Activated T-helper 17 cell treated with anti-CD3 and anti-CD28 coated beads, Interleukin-2, amount 50 U/mL, for 72 hours (primary cell): ENCODE measurements around the gene DUSP8. TPM values are rescaled to one million over a fixed set of nuclear protein-coding genes. Genes with fewer than 3 reads are reported as not detected.
A peak's percentile ranks its signal among the peaks of the same experiment; 100 is the strongest.

Experiments
- ATAC-seq: fragments of 150-1000 bp; cut with Tn5 transposase; replicated peaks from 2 replicates; pipeline ENCODE4 v1.10.0; 2021; ENCODE audit warnings: mild to moderate bottlenecking, moderate library complexity
- H3K27ac Mint-ChIP-seq: one replicate; pipeline ENCODE4 v1.8.0; 2022; ENCODE audit warnings: mixed read lengths
- H3K27me3 Mint-ChIP-seq: one replicate; pipeline ENCODE4 v1.8.0; 2022; ENCODE audit warnings: mixed read lengths
- H3K36me3 Mint-ChIP-seq: one replicate; pipeline ENCODE4 v1.8.0; 2022; ENCODE audit warnings: low read depth, mild to moderate bottlenecking, mixed read lengths
- H3K4me1 Mint-ChIP-seq: one replicate; pipeline ENCODE4 v1.8.0; 2022; ENCODE audit warnings: mixed read lengths
- H3K4me3 Mint-ChIP-seq: one replicate; pipeline ENCODE4 v1.8.0; 2022; ENCODE audit warnings: mild to moderate bottlenecking, mixed read lengths
- H3K9me3 Mint-ChIP-seq: one replicate; pipeline ENCODE4 v1.8.0; 2022; ENCODE audit warnings: mixed read lengths
- total RNA-seq, 2 donors: library from RNA; stranded (reverse); gene quantifications; one replicate each; pipeline ENCODE4 v1.2.3, GENCODE V29; 2022

Gene DUSP8
- total RNA-seq, 2 donors from 2014 or later: 0.80 to 1.7 TPM

- H3K4me3 Mint-ChIP-seq: no peak overlapping the region
- peaks cover 3% of the 10 kb centered on the region for H3K27me3 Mint-ChIP-seq
- H3K36me3 Mint-ChIP-seq: no peaks in the 10 kb centered on the region
- no peaks in the 10 kb centered on the region for H3K9me3 Mint-ChIP-seq
- no peak overlapping the region for H3K27ac Mint-ChIP-seq
- ATAC-seq: no peak
- no peaks in the 10 kb centered on the region for H3K4me1 Mint-ChIP-seq
Measured at GRCh38 chr11:1557051-1557884, 14.8 kb downstream of the DUSP8 start.

GRCh38 chr11:1556278-1556902 is 15.7 kb downstream of the DUSP8 start:
- no peaks in the 10 kb centered on the region for H3K9me3 Mint-ChIP-seq

GRCh38 chr11:1555713-1556153 is 16.3 kb downstream of the DUSP8 start:
- Mint-ChIP-seq H3K27ac (no peak overlapping the region), H3K27me3 (peaks cover 3% of the 10 kb centered on the region), H3K9me3 (no peaks in the 10 kb centered on the region), H3K4me1 (no peaks in the 10 kb centered on the region), H3K4me3 (no peak overlapping the region), H3K36me3 (no peaks in the 10 kb centered on the region)
- no peak for ATAC-seq

More at GRCh38 chr11:1556278-1556902, 15.7 kb downstream of the DUSP8 start:
- Mint-ChIP-seq H3K4me3 (no peak overlapping the region), H3K4me1 (no peaks in the 10 kb centered on the region), H3K27ac (no peak overlapping the region), H3K27me3 (peaks cover 3% of the 10 kb centered on the region), H3K36me3 (no peaks in the 10 kb centered on the region)
- ATAC-seq: no peak

GRCh38 chr11:1554981-1555712 is 16.9 kb downstream of the DUSP8 start:
- Mint-ChIP-seq H3K4me1 (no peaks in the 10 kb centered on the region), H3K27me3 (peaks cover 3% of the 10 kb centered on the region), H3K36me3 (no peaks in the 10 kb centered on the region), H3K4me3 (no peak overlapping the region), H3K9me3 (no peaks in the 10 kb centered on the region), H3K27ac (no peak overlapping the region)
- no peak for ATAC-seq

GRCh38 chr11:1553808-1554594 is 18.1 kb downstream of the DUSP8 start:
- Mint-ChIP-seq H3K9me3 (no peaks in the 10 kb centered on the region), H3K4me3 (no peak overlapping the region), H3K36me3 (no peaks in the 10 kb centered on the region), H3K27me3 (peaks cover 8% of the 10 kb centered on the region), H3K4me1 (no peaks in the 10 kb centered on the region), H3K27ac (no peak overlapping the region)
- no peak for ATAC-seq

GRCh38 chr11:1549338-1550330 is 22.4 kb downstream of the DUSP8 start:
- peaks cover 17% of the 10 kb centered on the region for H3K27me3 Mint-ChIP-seq
- no peak overlapping the region for H3K4me3 Mint-ChIP-seq
- H3K4me1 Mint-ChIP-seq: no peaks in the 10 kb centered on the region
- ATAC-seq: no peak
- no peak overlapping the region for H3K27ac Mint-ChIP-seq
- no peaks in the 10 kb centered on the region for H3K9me3 Mint-ChIP-seq
- no peaks in the 10 kb centered on the region for H3K36me3 Mint-ChIP-seq

GRCh38 chr11:1548221-1549070 is 23.6 kb downstream of the DUSP8 start:
- H3K9me3 Mint-ChIP-seq: no peaks in the 10 kb centered on the region
- no peak overlapping the region for H3K4me3 Mint-ChIP-seq
- H3K4me1 Mint-ChIP-seq: no peaks in the 10 kb centered on the region
- no peaks in the 10 kb centered on the region for H3K36me3 Mint-ChIP-seq
- no peak overlapping the region for H3K27ac Mint-ChIP-seq
- ATAC-seq: no peak
- peaks cover 14% of the 10 kb centered on the region for H3K27me3 Mint-ChIP-seq

GRCh38 chr11:1547467-1548098 is 24.5 kb downstream of the DUSP8 start:
- Mint-ChIP-seq H3K4me1 (no peaks in the 10 kb centered on the region), H3K27me3 (peaks cover 14% of the 10 kb centered on the region), H3K4me3 (no peak overlapping the region), H3K9me3 (no peaks in the 10 kb centered on the region), H3K27ac (no peak overlapping the region), H3K36me3 (no peaks in the 10 kb centered on the region)
- ATAC-seq: no peak

- Mint-ChIP-seq H3K4me1 (no peaks in the 10 kb centered on the region), H3K27me3 (peaks cover 14% of the 10 kb centered on the region), H3K9me3 (no peaks in the 10 kb centered on the region), H3K27ac (no peak overlapping the region), H3K4me3 (peak overlapping the region; percentile 33), H3K36me3 (no peaks in the 10 kb centered on the region)
- peak; percentile 72 for ATAC-seq
Measured at GRCh38 chr11:1546536-1547466, 25.3 kb downstream of the DUSP8 start.

- no peak overlapping the region for H3K27ac Mint-ChIP-seq
- H3K4me1 Mint-ChIP-seq: no peaks in the 10 kb centered on the region
- peak overlapping the region; percentile 33 for H3K4me3 Mint-ChIP-seq
- no peaks in the 10 kb centered on the region for H3K9me3 Mint-ChIP-seq
- ATAC-seq: no peak
- H3K36me3 Mint-ChIP-seq: no peaks in the 10 kb centered on the region
- H3K27me3 Mint-ChIP-seq: peaks cover 14% of the 10 kb centered on the region
Measured at GRCh38 chr11:1546077-1546535, 26.0 kb downstream of the DUSP8 start.

- H3K27me3 Mint-ChIP-seq: peaks cover 14% of the 10 kb centered on the region
- no peaks in the 10 kb centered on the region for H3K4me1 Mint-ChIP-seq
Measured at GRCh38 chr11:1545432-1545831, 26.6 kb downstream of the DUSP8 start.

More at GRCh38 chr11:1545432-1545831, 26.6 kb downstream of the DUSP8 start:
- H3K36me3 Mint-ChIP-seq: no peaks in the 10 kb centered on the region
- H3K9me3 Mint-ChIP-seq: no peaks in the 10 kb centered on the region
- H3K27ac Mint-ChIP-seq: no peak overlapping the region
- no peak for ATAC-seq
- no peak overlapping the region for H3K4me3 Mint-ChIP-seq
